Hepatocyte (in vitro differentiated cells): ENCODE measurements around the gene AGPS.

Experiments used
- EZH2phosphoT487 ChIP-seq: fragments of 200-600 bp; sonication (generic); IDR thresholded peaks from one replicate; pipeline ENCODE4 v1.6.1; 2018; ENCODE audit warnings: antibody characterized with exemption, mild to moderate bottlenecking, low read depth, moderate library complexity; ENCODE audit not compliant: unreplicated experiment, severe bottlenecking
- TF ChIP-seq, protein P1 (sequence below): fragments of 200-600 bp; sonication (generic); IDR thresholded peaks from 2 replicates; pipeline ENCODE4 v1.5.1; 2016; ENCODE audit warnings: antibody characterized with exemption, mild to moderate bottlenecking; ENCODE audit not compliant: poor library complexity

DNA sequence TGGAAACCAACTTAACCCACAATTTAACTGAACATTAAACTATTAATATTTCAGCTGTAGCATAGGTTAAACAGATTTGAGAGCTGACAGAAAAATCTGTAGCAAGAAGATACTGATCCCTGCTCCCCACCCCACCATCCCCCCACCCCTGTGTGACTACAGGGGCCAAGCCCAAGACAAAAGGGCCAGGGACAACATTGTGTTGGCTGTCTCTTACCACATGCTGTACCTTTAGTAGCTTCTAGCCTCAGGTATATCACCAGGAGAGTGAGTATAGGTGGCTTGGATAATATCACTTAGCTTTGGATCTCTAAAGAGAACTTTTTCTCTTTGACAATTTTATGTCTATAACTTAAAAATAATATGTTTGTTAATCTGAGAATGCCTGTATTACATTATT is 140.7 kb downstream of the AGPS start:
- TF ChIP-seq, protein P1, sequence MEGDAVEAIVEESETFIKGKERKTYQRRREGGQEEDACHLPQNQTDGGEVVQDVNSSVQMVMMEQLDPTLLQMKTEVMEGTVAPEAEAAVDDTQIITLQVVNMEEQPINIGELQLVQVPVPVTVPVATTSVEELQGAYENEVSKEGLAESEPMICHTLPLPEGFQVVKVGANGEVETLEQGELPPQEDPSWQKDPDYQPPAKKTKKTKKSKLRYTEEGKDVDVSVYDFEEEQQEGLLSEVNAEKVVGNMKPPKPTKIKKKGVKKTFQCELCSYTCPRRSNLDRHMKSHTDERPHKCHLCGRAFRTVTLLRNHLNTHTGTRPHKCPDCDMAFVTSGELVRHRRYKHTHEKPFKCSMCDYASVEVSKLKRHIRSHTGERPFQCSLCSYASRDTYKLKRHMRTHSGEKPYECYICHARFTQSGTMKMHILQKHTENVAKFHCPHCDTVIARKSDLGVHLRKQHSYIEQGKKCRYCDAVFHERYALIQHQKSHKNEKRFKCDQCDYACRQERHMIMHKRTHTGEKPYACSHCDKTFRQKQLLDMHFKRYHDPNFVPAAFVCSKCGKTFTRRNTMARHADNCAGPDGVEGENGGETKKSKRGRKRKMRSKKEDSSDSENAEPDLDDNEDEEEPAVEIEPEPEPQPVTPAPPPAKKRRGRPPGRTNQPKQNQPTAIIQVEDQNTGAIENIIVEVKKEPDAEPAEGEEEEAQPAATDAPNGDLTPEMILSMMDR = no peak
- no peak for TF ChIP-seq EZH2phosphoT487
